A549 treated with CORT108297 at 1 μM for 4 hours (cell line): ENCODE measurements around the gene PRPH. TPM values are rescaled to one million over a fixed set of nuclear protein-coding genes. Genes with fewer than 3 reads are reported as not detected.

Experiments
- total RNA-seq: library from RNA; stranded (reverse); fragments of 200-300 nt; extraction: Qiagen RNA extraction; gene quantifications from 5 replicates; pipeline ENCODE4 v1.2.3, GENCODE V29; 2022

PRPH gene
- total RNA-seq, result 0.97 to 1.8 TPM (median 1.5 TPM) in 5 replicates

GRCh38 chr12:49295082-49295936 lies at the start of gene PRPH:
PRPH (plus strand) TSS chr12:49295147; CDS start chr12:49295201, 54 bp downstream.

GRCh38 chr12:49264873-49265792 lies 29.8 kb upstream of the PRPH start, which contains the start of gene TUBA1C:
TUBA1C (plus strand) TSS chr12:49265082; CDS start chr12:49265182, 100 bp downstream.

GRCh38 chr12:49322708-49323523 lies 28.0 kb downstream of the PRPH start, which contains the start of gene TROAP:
TROAP (plus strand) TSS chr12:49323255; CDS start chr12:49323609, 354 bp downstream.

DNA sequence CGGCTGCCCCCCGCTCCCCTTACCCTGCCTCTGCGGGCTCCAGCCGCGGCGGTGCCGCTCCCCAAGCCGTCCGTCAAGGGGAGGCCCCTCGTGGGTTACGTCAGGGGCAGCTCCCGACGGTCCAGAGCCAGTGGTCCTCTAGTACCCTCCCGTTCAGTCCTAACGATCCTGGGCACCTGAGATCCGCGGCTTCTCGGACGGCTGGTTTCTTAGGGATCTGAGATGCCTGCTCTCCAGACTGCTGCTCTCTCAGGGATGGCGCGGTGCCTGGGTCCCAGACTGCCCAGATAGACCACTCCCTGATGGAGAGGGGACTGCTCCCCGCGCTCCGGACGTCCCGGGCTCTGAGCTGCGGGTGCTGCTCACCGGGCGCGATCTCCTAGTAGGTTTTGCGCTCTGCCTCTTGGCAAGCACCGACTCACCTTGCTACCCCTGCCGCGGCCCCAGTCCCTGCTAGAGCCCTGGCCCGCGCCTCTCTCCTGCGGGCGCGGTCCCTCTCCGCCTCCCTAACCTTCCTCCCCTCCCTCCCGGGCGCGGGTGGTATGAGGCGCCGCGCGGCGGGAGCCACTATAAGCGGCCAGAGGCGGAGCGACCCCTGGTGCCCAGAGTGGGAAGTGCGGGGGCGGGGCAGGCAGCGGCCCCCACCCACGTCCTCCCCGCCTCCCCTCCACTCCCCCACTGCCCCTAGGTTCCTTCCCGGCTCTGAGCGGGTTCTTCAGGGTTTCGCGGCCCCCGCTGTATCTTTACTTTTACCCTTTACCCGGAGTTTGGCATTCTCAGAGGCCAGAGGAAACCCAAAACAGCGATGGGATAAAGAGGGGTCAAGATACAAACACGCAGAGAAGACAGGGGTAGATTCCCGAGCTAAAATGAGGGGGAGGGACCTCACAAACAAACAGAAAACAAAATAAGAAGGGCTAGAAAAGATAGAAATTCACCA lies 42.0 kb downstream of the PRPH start, which contains the start of gene C1QL4:
Gene C1QL4 (minus strand): TSS at position 544 of the 940 bp plus-strand sequence. CDS start 711 bp downstream, outside the sequence.

GRCh38 chr12:49346659-49347310 lies 51.8 kb downstream of the PRPH start, which contains the start of gene DNAJC22:
DNAJC22 (plus strand) TSS chr12:49346888; CDS start chr12:49348873, 1,985 bp downstream.

Other genes with a start within 250 kb of the PRPH start
- gene KMT2D, start 234.4 kb upstream of the PRPH start, total RNA-seq, result 34.1 to 40.1 TPM (median 36.7 TPM) in 5 replicates
- gene RHEBL1, start 225.2 kb upstream of the PRPH start, total RNA-seq, result 4.3 to 6.2 TPM (median 5.4 TPM) in 5 replicates
- gene DHH, start 200.3 kb upstream of the PRPH start, total RNA-seq, result 0.06 TPM in 2 of 5 replicates, not detected in the others
- 12.5 to 20.7 TPM (median 16.2 TPM) in 5 replicates for gene LMBR1L, start 184.3 kb upstream of the PRPH start, total RNA-seq
- gene TUBA1B, start 163.8 kb upstream of the PRPH start, total RNA-seq, result 2,254 to 2,528 TPM (median 2,445 TPM) in 5 replicates
- 172 to 224 TPM (median 204 TPM) in 5 replicates for gene TUBA1A, start 106.1 kb upstream of the PRPH start, total RNA-seq
- gene TUBA1C, start 30.1 kb upstream of the PRPH start, total RNA-seq, result 1,750 to 2,087 TPM (median 1,799 TPM) in 5 replicates
- gene TROAP, start 28.1 kb downstream of the PRPH start, total RNA-seq, result 75.6 to 99.1 TPM (median 87.2 TPM) in 5 replicates
- 3.9 to 6.6 TPM (median 5.7 TPM) in 5 replicates for gene C1QL4, start 42.0 kb downstream of the PRPH start, total RNA-seq
- gene DNAJC22, start 51.7 kb downstream of the PRPH start, total RNA-seq, result 18.1 to 23.3 TPM (median 19.4 TPM) in 5 replicates
- 26.6 to 33.4 TPM (median 31.5 TPM) in 5 replicates for gene SPATS2, start 72.3 kb downstream of the PRPH start, total RNA-seq
- gene KCNH3, start 243.9 kb downstream of the PRPH start, total RNA-seq, result 1.8 to 2.9 TPM (median 2.8 TPM) in 5 replicates